Measurements from ENCODE around the gene PIH1D1.

The PIH1D1 gene

GRCh38 chr19:49441960-49442350, 9.7 kb downstream of the PIH1D1 start (continued):
- TF ChIP-seq, protein P1, sequence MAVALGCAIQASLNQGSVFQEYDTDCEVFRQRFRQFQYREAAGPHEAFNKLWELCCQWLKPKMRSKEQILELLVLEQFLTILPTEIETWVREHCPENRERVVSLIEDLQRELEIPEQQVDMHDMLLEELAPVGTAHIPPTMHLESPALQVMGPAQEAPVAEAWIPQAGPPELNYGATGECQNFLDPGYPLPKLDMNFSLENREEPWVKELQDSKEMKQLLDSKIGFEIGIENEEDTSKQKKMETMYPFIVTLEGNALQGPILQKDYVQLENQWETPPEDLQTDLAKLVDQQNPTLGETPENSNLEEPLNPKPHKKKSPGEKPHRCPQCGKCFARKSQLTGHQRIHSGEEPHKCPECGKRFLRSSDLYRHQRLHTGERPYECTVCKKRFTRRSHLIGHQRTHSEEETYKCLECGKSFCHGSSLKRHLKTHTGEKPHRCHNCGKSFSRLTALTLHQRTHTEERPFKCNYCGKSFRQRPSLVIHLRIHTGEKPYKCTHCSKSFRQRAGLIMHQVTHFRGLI (tag by site-specific recombination; IDR thresholded peaks at IDR 0.05): no peak
- TF ChIP-seq ZXDB (tag by site-specific recombination; IDR thresholded peaks at IDR 0.05) (no peak), ZBTB20 (tag by site-specific recombination; IDR thresholded peaks at IDR 0.05) (peak; percentile 78), ZBTB10 (tag by site-specific recombination; IDR thresholded peaks at IDR 0.05) (0 out of 2 replicates have a peak, but pooled peaks have one; percentile 35), ZNF660 (tag by site-specific recombination; IDR thresholded peaks at IDR 0.05) (no peak), ZFHX2 (tag by site-specific recombination; conservative IDR thresholded peaks at IDR 0.05) (0 out of 2 replicates have a peak, but pooled peaks have one; percentile 26), KLF1 (tag by site-specific recombination; IDR thresholded peaks at IDR 0.05) (0 out of 2 replicates have a peak, but pooled peaks have one; percentile 4), ZNF311 (tag by site-specific recombination; IDR thresholded peaks at IDR 0.05; ENCODE audit: borderline replicate concordance) (peak; percentile 54; the same call in 1 of the 2 replicates), ZNF785 (tag by site-specific recombination; IDR thresholded peaks at IDR 0.05) (no peak), ZNF223 (tag by site-specific recombination; IDR thresholded peaks at IDR 0.05) (no peak), GLIS2 (tag by site-specific recombination; IDR thresholded peaks at IDR 0.05) (peak; percentile 28; the same call in 1 of the 2 replicates), KLF8 (tag by site-specific recombination; IDR thresholded peaks at IDR 0.05) (0 out of 2 replicates have a peak, but pooled peaks have one; percentile 8), ZNF366 (tag by site-specific recombination; conservative IDR thresholded peaks at IDR 0.05) (peak; percentile 92), KLF7 (tag by site-specific recombination; IDR thresholded peaks at IDR 0.05; ENCODE audit: borderline replicate concordance) (0 out of 2 replicates have a peak, but pooled peaks have one; percentile 4), ZNF76 (tag by site-specific recombination; IDR thresholded peaks at IDR 0.05; ENCODE audit: borderline replicate concordance, low read depth) (peak; percentile 20; the same call in 1 of the 2 replicates)
- TF ChIP-seq, protein P2, sequence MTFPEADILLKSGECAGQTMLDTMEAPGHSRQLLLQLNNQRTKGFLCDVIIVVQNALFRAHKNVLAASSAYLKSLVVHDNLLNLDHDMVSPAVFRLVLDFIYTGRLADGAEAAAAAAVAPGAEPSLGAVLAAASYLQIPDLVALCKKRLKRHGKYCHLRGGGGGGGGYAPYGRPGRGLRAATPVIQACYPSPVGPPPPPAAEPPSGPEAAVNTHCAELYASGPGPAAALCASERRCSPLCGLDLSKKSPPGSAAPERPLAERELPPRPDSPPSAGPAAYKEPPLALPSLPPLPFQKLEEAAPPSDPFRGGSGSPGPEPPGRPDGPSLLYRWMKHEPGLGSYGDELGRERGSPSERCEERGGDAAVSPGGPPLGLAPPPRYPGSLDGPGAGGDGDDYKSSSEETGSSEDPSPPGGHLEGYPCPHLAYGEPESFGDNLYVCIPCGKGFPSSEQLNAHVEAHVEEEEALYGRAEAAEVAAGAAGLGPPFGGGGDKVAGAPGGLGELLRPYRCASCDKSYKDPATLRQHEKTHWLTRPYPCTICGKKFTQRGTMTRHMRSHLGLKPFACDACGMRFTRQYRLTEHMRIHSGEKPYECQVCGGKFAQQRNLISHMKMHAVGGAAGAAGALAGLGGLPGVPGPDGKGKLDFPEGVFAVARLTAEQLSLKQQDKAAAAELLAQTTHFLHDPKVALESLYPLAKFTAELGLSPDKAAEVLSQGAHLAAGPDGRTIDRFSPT (tag by site-specific recombination; IDR thresholded peaks at IDR 0.05): no peak

DNA sequence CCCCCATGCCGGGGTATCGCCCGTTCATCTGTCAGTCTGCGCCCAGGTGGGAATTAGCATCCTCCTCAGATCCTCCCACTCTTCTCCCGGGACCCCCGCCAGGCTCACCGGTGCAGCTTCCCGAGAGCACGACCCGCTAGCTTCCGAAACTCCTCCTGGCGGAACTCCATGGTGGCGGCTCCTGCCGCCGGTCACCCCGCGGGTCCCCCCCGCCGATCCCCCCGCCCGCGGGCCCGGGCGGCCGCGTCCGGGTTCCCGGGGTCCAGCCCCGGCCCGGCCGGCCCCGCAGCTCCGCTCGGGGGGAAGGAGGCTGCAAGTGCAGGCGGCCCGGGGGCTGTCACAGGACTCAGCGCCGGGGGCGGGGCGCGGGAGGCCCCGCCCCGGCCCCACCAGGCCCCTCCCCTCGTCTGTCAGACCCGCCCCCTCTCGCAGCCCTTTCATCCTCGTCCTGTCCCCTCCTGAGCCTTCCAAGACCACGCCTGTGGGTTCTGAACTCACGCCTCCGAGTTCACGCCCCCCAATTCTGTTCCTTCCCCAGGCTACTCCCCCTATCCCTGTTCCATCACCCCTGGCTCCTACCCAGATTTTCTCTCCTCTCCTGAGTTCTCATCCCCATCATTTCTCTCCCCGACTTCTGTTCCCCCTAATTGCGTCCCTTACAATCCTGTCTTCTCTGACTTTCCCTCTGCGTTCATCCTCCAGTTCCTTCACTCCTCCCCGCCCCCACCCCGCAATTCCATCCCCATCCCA, 10.2 kb downstream of the PIH1D1 start, which contains the start of gene SLC17A7:
Gene SLC17A7, minus strand, starts transcription at position 318 of the 750 bp plus-strand sequence. Its CDS starts 148 bp downstream, at position 170.
- Histone ChIP-seq H3K27ac (ENCODE audit: extremely low read depth, low read depth, low read length) (no peak within 1 kb of the TSS), H3K4me3 (ENCODE audit: low read depth, low read length) (peak within 1 kb of the TSS; percentile 23), H3K9me3 (ENCODE audit: control insufficient read depth, insufficient read depth, low read depth, low read length) (no peaks in the 10 kb centered on the region), H3K36me3 (ENCODE audit: control insufficient read depth in 2 of 2, insufficient read depth in 1 of 2, low read length in 2 of 2) (peaks cover 0 to 1% of the 10 kb centered on the region in 2 experiments; a peak in 2 of 3 replicates), H3K4me1 (ENCODE audit: control insufficient read depth, insufficient read depth, low read length) (peaks cover 7% of the 10 kb centered on the region)
- POLR2A ChIA-PET: interaction anchor here (2.3 kb wide), 1 partner anchor 11 kb away, joined by 28 read pairs; the partner anchor contains the start of genes ALDH16A1 and PIH1D1
- CTCF ChIA-PET: interaction anchor here (1.2 to 2.4 kb wide), 6 partner anchors 10 to 50 kb away, joined by 4 to 59 read pairs (median 8); partner anchors contain the start of genes GFY and PIH1D1
- TF ChIP-seq ZNF600 (tag by site-specific recombination; IDR thresholded peaks at IDR 0.05) (peak; percentile 81), ZBTB20 (tag by site-specific recombination; IDR thresholded peaks at IDR 0.05) (no peak), ZNF174 (tag by site-specific recombination; IDR thresholded peaks at IDR 0.05) (no peak), PATZ1 (tag by site-specific recombination; IDR thresholded peaks at IDR 0.05) (peak; percentile 80), ZNF521 (tag by site-specific recombination; IDR thresholded peaks at IDR 0.05) (no peak), SP2 (tag by site-specific recombination; IDR thresholded peaks at IDR 0.05) (peak; percentile 68), ZNF623 (tag by site-specific recombination; IDR thresholded peaks at IDR 0.05) (no peak), OSR2 (tag by site-specific recombination; IDR thresholded peaks at IDR 0.05) (no peak), ZSCAN30 (tag by site-specific recombination; IDR thresholded peaks at IDR 0.05) (no peak), GLI4 (tag by site-specific recombination; IDR thresholded peaks at IDR 0.05) (no peak), GLIS1 (tag by site-specific recombination; IDR thresholded peaks at IDR 0.05) (0 out of 2 replicates have a peak, but pooled peaks have one; percentile 1), ZBTB21 (tag by site-specific recombination; IDR thresholded peaks at IDR 0.05) (no peak), ZNF426 (tag by site-specific recombination; IDR thresholded peaks at IDR 0.05) (no peak), ZFHX2 (tag by site-specific recombination; conservative IDR thresholded peaks at IDR 0.05) (peak; percentile 72)
